HCT116 (cell line): ENCODE measurements around the gene TRMT10C.

ENCODE experiments used
- ATF3 ChIP-seq: IDR thresholded peaks from 2 replicates; pipeline ENCODE4 v1.6.1; 2012
- CEBPB ChIP-seq: IDR thresholded peaks from 2 replicates; pipeline ENCODE4 v1.6.1; 2012; ENCODE audit warnings: low read depth
- CTCF ChIP-seq, 3 experiments: fragments of 200-600 bp in 1 of 3; sonication (generic) in 1 of 3; IDR thresholded peaks in 2 of 3; conservative IDR thresholded peaks in 1 of 3; 2 replicates each; pipeline ENCODE4 v1.5.1; 2012 to 2017; ENCODE audit warnings: low read depth in 2 of 3, low read length in 2 of 3, antibody characterized with exemption in 1 of 3, borderline replicate concordance in 1 of 3, control low read depth in 1 of 3, mild to moderate bottlenecking in 1 of 3, mixed read lengths in 1 of 3, mixed run types in 1 of 3, moderate library complexity in 1 of 3; ENCODE audit not compliant: insufficient read depth in 1 of 3
- ELF1 ChIP-seq: IDR thresholded peaks from 2 replicates; pipeline ENCODE4 v1.6.1; 2012; ENCODE audit warnings: low read depth, borderline replicate concordance
- EZH2 ChIP-seq: fragments of 200-600 bp; sonication (generic); IDR thresholded peaks from 2 replicates; pipeline ENCODE4 v1.6.1; 2017; ENCODE audit warnings: antibody characterized with exemption, mixed run types
- EZH2phosphoT487 ChIP-seq: fragments of 200-600 bp; IDR thresholded peaks from 2 replicates; pipeline ENCODE4 v1.6.1; 2018; ENCODE audit warnings: antibody characterized with exemption, borderline replicate concordance
- MAX ChIP-seq: IDR thresholded peaks from 2 replicates; pipeline ENCODE4 v1.6.1; 2012
- POLR2A ChIP-seq: IDR thresholded peaks from 2 replicates; pipeline ENCODE4 v1.7.0; 2011; ENCODE audit warnings: borderline replicate concordance; ENCODE audit not compliant: insufficient read depth, insufficient read length; ENCODE audit errors: extremely low read depth
- POLR2AphosphoS5 ChIP-seq: IDR thresholded peaks from 2 replicates; pipeline ENCODE4 v1.6.1; 2011; ENCODE audit warnings: mild to moderate bottlenecking, low read depth, low read length, moderate library complexity
- SIN3A ChIP-seq: IDR thresholded peaks from 2 replicates; pipeline ENCODE4 v1.6.1; 2012; ENCODE audit warnings: low read depth
- SP1 ChIP-seq: IDR thresholded peaks from 2 replicates; pipeline ENCODE4 v1.6.1; 2012; ENCODE audit warnings: low read depth
- ZBTB33 ChIP-seq: IDR thresholded peaks from 2 replicates; pipeline ENCODE4 v1.6.1; 2011; ENCODE audit warnings: mild to moderate bottlenecking, low read length, moderate library complexity; ENCODE audit not compliant: insufficient replicate concordance; ENCODE audit errors: extremely low read depth
- ZFX ChIP-seq: fragments of 450-650 bp; IDR thresholded peaks from 2 replicates; pipeline ENCODE4 v1.6.1; 2017
- ZNF274 ChIP-seq: fragments of 200-500 bp; sonication (Bioruptor generic); IDR thresholded peaks from 2 replicates; pipeline ENCODE4 v1.6.1; 2014; ENCODE audit warnings: mild to moderate bottlenecking, low read depth, low read length, inconsistent platforms

- TF ChIP-seq SP1 (no peak), POLR2A (no peak), MAX (no peak), CTCF (IDR thresholded peaks at IDR 0.05 in 2 of 3, conservative IDR thresholded peaks at IDR 0.05 in 1 of 3; ENCODE audit: borderline replicate concordance in 1 of 3, insufficient read depth in 1 of 3, low read depth in 2 of 3, low read length in 2 of 3) (no peak), ZNF274 (no peak), EZH2 (no peak), EZH2phosphoT487 (no peak), ZBTB33 (no peak), ATF3 (no peak), ZFX (no peak), CEBPB (no peak), POLR2AphosphoS5 (no peak), ELF1 (no peak), SIN3A (no peak)
Measured at GRCh38 chr3:101615525-101615924, 53.9 kb downstream of the TRMT10C start.
